Erythroblast (primary cell): ENCODE results near the gene NKAIN2.

Source experiments
- GATA1 ChIP-seq: IDR thresholded peaks from 2 replicates; pipeline ENCODE4 v1.6.1; 2011; ENCODE audit warnings: low read depth, mild to moderate bottlenecking, control low read depth, low read length, moderate library complexity
- POLR2A ChIP-seq: IDR thresholded peaks from 2 replicates; pipeline ENCODE4 v1.6.1; 2011; ENCODE audit warnings: mild to moderate bottlenecking, low read length

DNA sequence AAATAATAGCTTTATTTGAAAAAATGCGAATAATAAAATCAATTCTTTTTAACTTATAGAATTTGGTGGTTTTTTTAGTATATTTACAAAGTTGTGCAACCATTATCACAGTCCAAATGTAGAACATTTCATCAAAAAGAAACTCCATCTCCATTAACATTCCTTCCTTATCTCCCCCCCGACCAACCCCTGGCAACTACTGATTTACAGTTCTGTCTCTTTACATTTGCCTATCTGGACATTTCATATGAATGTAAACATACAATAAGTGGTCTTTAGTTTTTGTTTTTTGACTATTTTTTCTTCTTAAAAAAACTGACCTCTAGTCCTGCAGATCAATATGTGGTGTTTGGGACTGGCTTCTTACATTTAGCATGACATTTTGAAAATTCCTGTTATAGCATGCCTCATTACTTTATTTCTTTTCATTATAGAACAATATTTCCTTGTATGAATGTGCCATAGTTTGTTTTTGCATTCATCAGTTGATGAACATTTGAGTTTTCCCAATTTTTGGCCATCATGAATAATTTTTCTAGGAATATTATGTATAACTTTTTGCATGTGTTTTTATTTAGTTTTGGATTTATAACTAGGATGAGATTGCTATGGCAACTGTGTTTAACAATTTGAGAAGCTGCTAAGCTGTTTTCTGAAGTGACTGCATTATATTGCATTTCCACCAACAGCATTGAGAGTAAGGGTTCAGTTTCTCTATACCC, 344.7 kb downstream of the NKAIN2 start:
- TF ChIP-seq POLR2A (no peak), GATA1 (no peak)
